Liver (tissue), 9 donors: ENCODE results near the gene TRIM17. TPM values are rescaled to one million over a fixed set of nuclear protein-coding genes. Genes with fewer than 3 reads are reported as not detected.

Source experiments
- DNase-seq: peaks from one replicate; pipeline ENCODE4 v3.0.0-alpha.2; 2017; ENCODE audit warnings: low spot score
- H3K27ac ChIP-seq, 2 donors: one replicate each; pipeline ENCODE4 v1.7.0; 2013; ENCODE audit warnings: inconsistent platforms in 2 of 2, low read length in 2 of 2, control low read depth in 1 of 2, low read depth in 1 of 2, mild to moderate bottlenecking in 1 of 2
- H3K27me3 ChIP-seq, 4 donors: one replicate each; pipeline versions ENCODE4 v1.6.1 to v1.7.0; 2013; ENCODE audit warnings: low read length in 3 of 4, inconsistent platforms in 1 of 4, mild to moderate bottlenecking in 1 of 4, moderate library complexity in 1 of 4; ENCODE audit not compliant: control insufficient read depth in 4 of 4, insufficient read depth in 4 of 4
- H3K36me3 ChIP-seq, 4 donors: one replicate each; pipeline versions ENCODE4 v1.6.1 to v1.7.0; 2013; ENCODE audit warnings: low read length in 3 of 4, mild to moderate bottlenecking in 3 of 4, low read depth in 1 of 4, moderate library complexity in 1 of 4; ENCODE audit not compliant: control insufficient read depth in 4 of 4, insufficient read depth in 3 of 4
- H3K4me1 ChIP-seq, 4 donors: one replicate each; pipeline versions ENCODE4 v1.6.1 to v1.7.0; 2013; ENCODE audit warnings: low read length in 3 of 4, mild to moderate bottlenecking in 3 of 4, moderate library complexity in 1 of 4; ENCODE audit not compliant: control insufficient read depth in 4 of 4, insufficient read depth in 4 of 4
- H3K4me3 ChIP-seq, 3 donors: one replicate each; pipeline versions ENCODE4 v1.6.1 to v1.7.0; 2013; ENCODE audit warnings: low read length in 3 of 3, control low read depth in 1 of 3, low read depth in 1 of 3, mild to moderate bottlenecking in 1 of 3
- H3K9ac ChIP-seq, 2 donors: one replicate each; pipeline ENCODE4 v1.7.0; 2013; ENCODE audit warnings: low read length in 2 of 2, mild to moderate bottlenecking in 2 of 2, moderate library complexity in 2 of 2, control low read depth in 1 of 2, low read depth in 1 of 2
- H3K9me3 ChIP-seq, 4 donors: one replicate each; pipeline versions ENCODE4 v1.6.1 to v1.7.0; 2013; ENCODE audit warnings: low read length in 3 of 4; ENCODE audit not compliant: control insufficient read depth in 4 of 4
- FOXA1 ChIP-seq: IDR thresholded peaks from 2 replicates; pipeline ENCODE4 v1.6.1; 2016; ENCODE audit warnings: antibody characterized with exemption
- GABPA ChIP-seq, 2 donors: IDR thresholded peaks in 1 of 2; conservative IDR thresholded peaks in 1 of 2; 2 replicates each; pipeline ENCODE4 v1.6.1; 2016; ENCODE audit warnings: antibody characterized with exemption in 2 of 2, mild to moderate bottlenecking in 1 of 2, moderate library complexity in 1 of 2
- NR2F2 ChIP-seq: IDR thresholded peaks from 2 replicates; pipeline ENCODE4 v1.6.1; 2016; ENCODE audit warnings: antibody characterized with exemption
- RAD21 ChIP-seq, 2 donors: IDR thresholded peaks; 2 replicates each; pipeline ENCODE4 v1.6.1; 2016; ENCODE audit warnings: antibody characterized with exemption in 2 of 2, mild to moderate bottlenecking in 2 of 2
- TAF1 ChIP-seq: conservative IDR thresholded peaks from 2 replicates; pipeline ENCODE4 v1.6.1; 2016; ENCODE audit warnings: antibody characterized with exemption, mild to moderate bottlenecking
- WGBS: extraction: QIAGEN DNeasy Blood & Tissue Kit; methylation state at CpG from one replicate; pipeline ENCODE4 v1.1.7; 2013; 5-methylcytosine and 5-hydroxymethylcytosine counted together
- polyA plus RNA-seq, 2 donors: library from polyadenylated mRNA; stranded (reverse) in 1 of 2; unstranded in 1 of 2; fragments of 200-250 nt in 1 of 2; fragments of >200 nt in 1 of 2; fragmentation: Nextera tagmentation in 1 of 2; extraction: Ambion mirVana in 1 of 2; gene quantifications; one replicate each; pipeline versions ENCODE4 v1.2.1 to v1.2.3, GENCODE V29; 2013 to 2015
- total RNA-seq, 2 donors: library from RNA; depleted of rRNA; stranded (reverse); fragments of >200 nt; gene quantifications; one replicate each; pipeline ENCODE4 v1.2.3, GENCODE V29; 2014
- TF ChIP-seq, protein P1 (sequence below): fragments of 150-350 bp; IDR thresholded peaks from 2 replicates; pipeline ENCODE4 v1.5.1; 2017; ENCODE audit warnings: improper control_type of control experiment, low read depth, low read length; ENCODE audit not compliant: missing input control
- TF ChIP-seq, protein P2 (sequence below): IDR thresholded peaks from 2 replicates; pipeline ENCODE4 v1.6.1; 2016; ENCODE audit warnings: antibody characterized with exemption, mild to moderate bottlenecking
- TF ChIP-seq, protein P3 (sequence below): IDR thresholded peaks from 2 replicates; pipeline ENCODE4 v1.6.1; 2016; ENCODE audit warnings: antibody characterized with exemption
- donor health status: healthy.
- donor health status: healthy.
- donor health status: healthy.
- donor health status: healthy.
- donor health status: healthy.

The TRIM17 gene
- total and polyA plus RNA-seq, 4 donors, result 0.08 to 0.49 TPM; not detected in 2

- TF ChIP-seq, protein P1, sequence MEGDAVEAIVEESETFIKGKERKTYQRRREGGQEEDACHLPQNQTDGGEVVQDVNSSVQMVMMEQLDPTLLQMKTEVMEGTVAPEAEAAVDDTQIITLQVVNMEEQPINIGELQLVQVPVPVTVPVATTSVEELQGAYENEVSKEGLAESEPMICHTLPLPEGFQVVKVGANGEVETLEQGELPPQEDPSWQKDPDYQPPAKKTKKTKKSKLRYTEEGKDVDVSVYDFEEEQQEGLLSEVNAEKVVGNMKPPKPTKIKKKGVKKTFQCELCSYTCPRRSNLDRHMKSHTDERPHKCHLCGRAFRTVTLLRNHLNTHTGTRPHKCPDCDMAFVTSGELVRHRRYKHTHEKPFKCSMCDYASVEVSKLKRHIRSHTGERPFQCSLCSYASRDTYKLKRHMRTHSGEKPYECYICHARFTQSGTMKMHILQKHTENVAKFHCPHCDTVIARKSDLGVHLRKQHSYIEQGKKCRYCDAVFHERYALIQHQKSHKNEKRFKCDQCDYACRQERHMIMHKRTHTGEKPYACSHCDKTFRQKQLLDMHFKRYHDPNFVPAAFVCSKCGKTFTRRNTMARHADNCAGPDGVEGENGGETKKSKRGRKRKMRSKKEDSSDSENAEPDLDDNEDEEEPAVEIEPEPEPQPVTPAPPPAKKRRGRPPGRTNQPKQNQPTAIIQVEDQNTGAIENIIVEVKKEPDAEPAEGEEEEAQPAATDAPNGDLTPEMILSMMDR, result no peak
These were observed 24.3 kb downstream of the TRIM17 start (continued) for GRCh38 chr1:228392111-228392936.

DNA sequence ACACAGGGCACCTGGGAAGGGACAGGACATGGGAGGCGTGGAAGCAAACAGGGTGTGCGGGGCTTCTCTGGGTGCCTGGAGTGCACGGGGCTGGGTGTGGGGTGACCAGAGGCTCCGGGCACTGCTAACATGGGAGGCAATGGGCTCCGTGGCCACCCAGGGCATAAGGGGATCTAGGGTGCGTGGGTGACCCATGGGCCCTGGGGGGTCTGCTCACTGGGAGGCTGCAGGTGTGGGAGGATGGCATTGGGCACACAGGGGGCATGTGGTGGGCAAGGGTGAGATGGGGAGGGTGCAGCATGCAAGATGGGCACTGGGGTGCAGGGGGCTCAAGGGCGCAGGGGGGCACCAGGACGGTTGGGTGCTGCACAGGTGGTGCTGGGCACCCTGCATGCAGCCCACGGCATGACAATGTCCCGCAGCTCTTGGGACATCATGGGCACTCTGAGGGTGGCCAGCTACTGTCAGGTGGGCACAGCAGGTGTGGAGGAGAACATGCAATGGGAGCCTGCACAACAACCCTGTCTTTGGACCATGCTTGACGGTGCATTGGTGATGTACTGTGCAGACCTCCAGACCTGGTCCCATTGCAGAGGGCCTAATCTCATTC is 25.1 kb downstream of the TRIM17 start:
- H3K36me3 ChIP-seq, result peaks cover 3 to 16% (median 10%) of the 10 kb centered on the region in 4 donors
- H3K4me1 ChIP-seq, result no peaks in the 10 kb centered on the region
- no peak overlapping the region for H3K27ac ChIP-seq
- no peak overlapping the region for H3K4me3 ChIP-seq
- no peaks in the 10 kb centered on the region for H3K9me3 ChIP-seq
- no peak overlapping the region for H3K9ac ChIP-seq
- WGBS, result 97% methylated on average over 11 of the region's 11 CpGs
- no peak for DNase-seq
- TF ChIP-seq RAD21 (IDR thresholded peaks at IDR 0.05), result no peak
- TF ChIP-seq, protein P2, sequence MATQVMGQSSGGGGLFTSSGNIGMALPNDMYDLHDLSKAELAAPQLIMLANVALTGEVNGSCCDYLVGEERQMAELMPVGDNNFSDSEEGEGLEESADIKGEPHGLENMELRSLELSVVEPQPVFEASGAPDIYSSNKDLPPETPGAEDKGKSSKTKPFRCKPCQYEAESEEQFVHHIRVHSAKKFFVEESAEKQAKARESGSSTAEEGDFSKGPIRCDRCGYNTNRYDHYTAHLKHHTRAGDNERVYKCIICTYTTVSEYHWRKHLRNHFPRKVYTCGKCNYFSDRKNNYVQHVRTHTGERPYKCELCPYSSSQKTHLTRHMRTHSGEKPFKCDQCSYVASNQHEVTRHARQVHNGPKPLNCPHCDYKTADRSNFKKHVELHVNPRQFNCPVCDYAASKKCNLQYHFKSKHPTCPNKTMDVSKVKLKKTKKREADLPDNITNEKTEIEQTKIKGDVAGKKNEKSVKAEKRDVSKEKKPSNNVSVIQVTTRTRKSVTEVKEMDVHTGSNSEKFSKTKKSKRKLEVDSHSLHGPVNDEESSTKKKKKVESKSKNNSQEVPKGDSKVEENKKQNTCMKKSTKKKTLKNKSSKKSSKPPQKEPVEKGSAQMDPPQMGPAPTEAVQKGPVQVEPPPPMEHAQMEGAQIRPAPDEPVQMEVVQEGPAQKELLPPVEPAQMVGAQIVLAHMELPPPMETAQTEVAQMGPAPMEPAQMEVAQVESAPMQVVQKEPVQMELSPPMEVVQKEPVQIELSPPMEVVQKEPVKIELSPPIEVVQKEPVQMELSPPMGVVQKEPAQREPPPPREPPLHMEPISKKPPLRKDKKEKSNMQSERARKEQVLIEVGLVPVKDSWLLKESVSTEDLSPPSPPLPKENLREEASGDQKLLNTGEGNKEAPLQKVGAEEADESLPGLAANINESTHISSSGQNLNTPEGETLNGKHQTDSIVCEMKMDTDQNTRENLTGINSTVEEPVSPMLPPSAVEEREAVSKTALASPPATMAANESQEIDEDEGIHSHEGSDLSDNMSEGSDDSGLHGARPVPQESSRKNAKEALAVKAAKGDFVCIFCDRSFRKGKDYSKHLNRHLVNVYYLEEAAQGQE, result no peak
- H3K27me3 ChIP-seq, result no peaks in the 10 kb centered on the region

DNA sequence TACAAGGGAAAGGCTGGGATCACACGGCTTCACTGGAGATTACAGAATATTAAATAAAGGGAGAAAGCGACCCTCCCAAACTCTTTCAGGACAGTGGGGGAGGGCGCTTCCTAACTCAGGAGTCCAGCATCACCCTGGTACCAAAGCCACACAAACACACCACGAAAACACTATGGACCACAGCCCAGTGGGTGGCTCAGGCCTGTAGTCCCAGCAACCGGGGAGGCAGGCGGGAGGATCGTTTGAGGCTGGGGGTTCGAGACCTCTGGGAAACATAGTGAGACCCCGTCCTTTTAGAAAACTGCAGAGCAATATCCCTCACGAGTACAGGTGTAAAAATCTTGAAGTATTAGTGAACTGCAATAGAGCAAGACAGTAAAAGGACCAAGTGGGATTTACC is 26.0 kb downstream of the TRIM17 start:
- H3K4me3 ChIP-seq, result no peak overlapping the region
- no peaks in the 10 kb centered on the region for H3K9me3 ChIP-seq
- H3K27ac ChIP-seq, result no peak overlapping the region
- 86% methylated on average over 10 of the region's 10 CpGs for WGBS
- no peak for DNase-seq
- H3K36me3 ChIP-seq, result peaks cover under 1 to 8% (median 3%) of the 10 kb centered on the region in 4 donors
- no peaks in the 10 kb centered on the region for H3K27me3 ChIP-seq
- H3K9ac ChIP-seq, result no peak overlapping the region
- H3K4me1 ChIP-seq, result no peaks in the 10 kb centered on the region
- no peak for TF ChIP-seq TAF1
- TF ChIP-seq, protein P3, sequence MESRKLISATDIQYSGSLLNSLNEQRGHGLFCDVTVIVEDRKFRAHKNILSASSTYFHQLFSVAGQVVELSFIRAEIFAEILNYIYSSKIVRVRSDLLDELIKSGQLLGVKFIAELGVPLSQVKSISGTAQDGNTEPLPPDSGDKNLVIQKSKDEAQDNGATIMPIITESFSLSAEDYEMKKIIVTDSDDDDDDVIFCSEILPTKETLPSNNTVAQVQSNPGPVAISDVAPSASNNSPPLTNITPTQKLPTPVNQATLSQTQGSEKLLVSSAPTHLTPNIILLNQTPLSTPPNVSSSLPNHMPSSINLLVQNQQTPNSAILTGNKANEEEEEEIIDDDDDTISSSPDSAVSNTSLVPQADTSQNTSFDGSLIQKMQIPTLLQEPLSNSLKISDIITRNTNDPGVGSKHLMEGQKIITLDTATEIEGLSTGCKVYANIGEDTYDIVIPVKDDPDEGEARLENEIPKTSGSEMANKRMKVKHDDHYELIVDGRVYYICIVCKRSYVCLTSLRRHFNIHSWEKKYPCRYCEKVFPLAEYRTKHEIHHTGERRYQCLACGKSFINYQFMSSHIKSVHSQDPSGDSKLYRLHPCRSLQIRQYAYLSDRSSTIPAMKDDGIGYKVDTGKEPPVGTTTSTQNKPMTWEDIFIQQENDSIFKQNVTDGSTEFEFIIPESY, result no peak
- no peak for TF ChIP-seq FOXA1
- TF ChIP-seq, protein P2, result no peak
- TF ChIP-seq GABPA (IDR thresholded peaks at IDR 0.05 in 1 of 2, conservative IDR thresholded peaks at IDR 0.05 in 1 of 2), result no peak
- no peak for TF ChIP-seq NR2F2
